HG03439 (cell line): ENCODE measurements around the gene VPS35L.

Experiments
- ATAC-seq: cut with Tn5 transposase; IDR thresholded peaks from one replicate; pipeline ENCODE4 v1.9.1; 2021; ENCODE audit warnings: mild to moderate bottlenecking, moderate library complexity; ENCODE audit not compliant: unreplicated experiment

The VPS35L gene, protein sequence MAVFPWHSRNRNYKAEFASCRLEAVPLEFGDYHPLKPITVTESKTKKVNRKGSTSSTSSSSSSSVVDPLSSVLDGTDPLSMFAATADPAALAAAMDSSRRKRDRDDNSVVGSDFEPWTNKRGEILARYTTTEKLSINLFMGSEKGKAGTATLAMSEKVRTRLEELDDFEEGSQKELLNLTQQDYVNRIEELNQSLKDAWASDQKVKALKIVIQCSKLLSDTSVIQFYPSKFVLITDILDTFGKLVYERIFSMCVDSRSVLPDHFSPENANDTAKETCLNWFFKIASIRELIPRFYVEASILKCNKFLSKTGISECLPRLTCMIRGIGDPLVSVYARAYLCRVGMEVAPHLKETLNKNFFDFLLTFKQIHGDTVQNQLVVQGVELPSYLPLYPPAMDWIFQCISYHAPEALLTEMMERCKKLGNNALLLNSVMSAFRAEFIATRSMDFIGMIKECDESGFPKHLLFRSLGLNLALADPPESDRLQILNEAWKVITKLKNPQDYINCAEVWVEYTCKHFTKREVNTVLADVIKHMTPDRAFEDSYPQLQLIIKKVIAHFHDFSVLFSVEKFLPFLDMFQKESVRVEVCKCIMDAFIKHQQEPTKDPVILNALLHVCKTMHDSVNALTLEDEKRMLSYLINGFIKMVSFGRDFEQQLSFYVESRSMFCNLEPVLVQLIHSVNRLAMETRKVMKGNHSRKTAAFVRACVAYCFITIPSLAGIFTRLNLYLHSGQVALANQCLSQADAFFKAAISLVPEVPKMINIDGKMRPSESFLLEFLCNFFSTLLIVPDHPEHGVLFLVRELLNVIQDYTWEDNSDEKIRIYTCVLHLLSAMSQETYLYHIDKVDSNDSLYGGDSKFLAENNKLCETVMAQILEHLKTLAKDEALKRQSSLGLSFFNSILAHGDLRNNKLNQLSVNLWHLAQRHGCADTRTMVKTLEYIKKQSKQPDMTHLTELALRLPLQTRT

DNA sequence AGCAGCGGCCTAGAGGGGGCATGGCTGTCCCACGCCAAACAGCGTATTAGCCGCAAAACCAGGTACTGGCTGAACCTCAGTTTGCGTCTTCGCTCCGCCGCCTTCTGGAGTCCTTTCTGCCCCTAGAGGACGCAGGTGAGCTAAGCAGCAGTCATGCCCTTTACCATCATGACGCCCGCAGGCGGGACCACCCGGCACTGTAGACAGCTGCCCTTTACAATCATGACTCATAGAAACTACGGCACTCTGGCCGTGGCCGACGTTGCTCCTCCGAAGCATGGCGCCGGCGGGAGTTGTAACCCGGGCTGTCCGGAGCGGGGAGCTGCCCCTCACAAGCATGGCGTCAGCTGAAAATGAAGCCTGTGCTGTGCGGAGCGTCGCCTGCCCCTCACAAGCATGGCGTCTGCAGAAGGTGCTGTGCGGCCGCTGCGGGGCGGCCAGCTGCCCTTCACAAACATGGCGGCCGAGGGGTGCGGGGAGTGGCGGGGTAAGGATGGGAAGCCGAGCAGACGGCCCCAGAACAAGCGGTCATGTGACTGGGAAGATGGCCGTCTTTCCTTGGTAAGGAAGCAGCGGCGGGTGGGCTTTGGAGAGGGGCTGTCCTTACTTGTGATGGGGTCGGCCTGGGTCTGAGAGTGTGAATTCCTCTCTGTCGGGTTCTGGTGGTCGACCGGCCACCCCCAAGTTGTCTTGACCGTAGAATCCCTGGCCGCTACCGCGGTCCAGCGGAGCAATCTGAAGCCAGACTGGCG is at the start of gene VPS35L:
TSS of gene VPS35L (plus strand) at position 518 of the 752 bp plus-strand sequence. CDS start at position 545, 27 bp downstream.
- ATAC-seq, result peak; percentile 94

DNA sequence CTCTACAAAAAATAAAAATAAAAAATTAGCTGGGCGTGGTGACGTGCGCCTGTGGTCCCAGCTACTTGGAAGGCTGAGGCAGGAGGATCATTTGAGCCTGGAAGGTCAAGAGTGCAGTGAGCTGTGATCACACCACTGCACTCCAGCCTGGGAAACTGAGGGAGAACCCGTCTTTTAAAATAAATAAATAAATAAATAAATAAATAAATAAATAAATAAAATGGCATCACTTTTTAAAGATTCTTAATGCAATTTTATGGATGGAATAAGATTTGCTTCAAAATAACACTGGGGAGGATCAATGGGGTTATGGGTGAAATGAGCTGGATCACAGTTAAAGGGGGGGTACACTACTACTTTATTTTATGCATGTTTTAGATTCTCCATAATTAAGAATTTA is 48.5 kb upstream of the VPS35L start:
- ATAC-seq, result no peak

GRCh38 chr16:19507867-19508266 is 47.6 kb upstream of the VPS35L start:
- no peak for ATAC-seq

GRCh38 chr16:19512297-19512696 is 43.2 kb upstream of the VPS35L start:
- ATAC-seq, result no peak

DNA sequence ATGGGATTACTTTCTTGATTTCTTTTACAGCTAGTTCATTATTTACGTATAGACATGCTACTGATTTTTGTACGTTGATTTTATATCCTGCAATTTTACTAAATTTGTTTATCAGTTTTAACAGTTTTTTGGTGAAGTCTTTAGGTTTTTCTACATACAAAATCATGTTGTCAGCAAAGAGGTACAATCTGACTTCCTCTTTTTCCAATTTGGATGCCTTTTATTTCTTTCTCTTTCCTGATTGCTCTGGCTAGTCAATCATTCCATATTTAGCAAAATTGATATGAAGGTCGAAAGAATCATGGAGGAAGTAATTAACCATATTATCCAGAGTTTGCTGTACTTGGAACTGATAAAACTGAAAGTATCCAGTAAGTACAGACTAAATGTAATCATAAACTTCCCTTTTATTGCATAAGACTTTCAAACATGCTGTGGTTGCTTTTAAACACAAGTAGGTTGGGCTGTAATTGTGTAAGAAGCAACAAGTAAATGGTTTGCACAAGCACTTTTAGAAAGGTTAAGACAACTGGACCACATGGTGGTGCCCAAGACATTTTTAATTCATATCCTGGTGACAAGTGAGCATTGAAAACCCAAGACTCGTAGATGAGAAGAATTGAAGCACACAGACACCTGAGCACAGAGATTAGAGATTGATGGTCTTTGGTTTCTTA is 42.0 kb upstream of the VPS35L start:
- ATAC-seq, result no peak

DNA sequence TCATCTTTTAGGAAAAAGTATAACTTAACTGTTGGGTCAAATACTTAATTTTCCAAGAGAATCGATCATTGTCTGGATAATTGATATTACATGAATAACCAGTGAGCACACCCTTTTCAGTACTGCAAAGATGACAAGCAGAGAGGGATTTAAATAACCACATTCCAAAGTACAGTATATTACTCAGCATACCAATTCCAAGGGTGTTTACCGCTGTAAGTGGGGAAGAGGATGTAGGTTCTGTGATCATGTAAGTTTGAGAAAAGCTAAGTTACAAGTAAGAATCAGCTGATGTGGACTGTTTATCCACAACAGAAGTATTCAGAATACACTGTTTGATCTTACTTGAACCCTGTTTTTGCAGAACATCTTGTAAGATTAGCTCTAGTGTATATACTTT is 39.7 kb upstream of the VPS35L start:
- no peak for ATAC-seq

- no peak for ATAC-seq
Observed at GRCh38 chr16:19517424-19518089, 37.9 kb upstream of the VPS35L start.

- ATAC-seq, result no peak
Observed at GRCh38 chr16:19518388-19518787, 37.1 kb upstream of the VPS35L start.

- no peak for ATAC-seq
Observed at GRCh38 chr16:19520861-19521331, 34.6 kb upstream of the VPS35L start.

DNA sequence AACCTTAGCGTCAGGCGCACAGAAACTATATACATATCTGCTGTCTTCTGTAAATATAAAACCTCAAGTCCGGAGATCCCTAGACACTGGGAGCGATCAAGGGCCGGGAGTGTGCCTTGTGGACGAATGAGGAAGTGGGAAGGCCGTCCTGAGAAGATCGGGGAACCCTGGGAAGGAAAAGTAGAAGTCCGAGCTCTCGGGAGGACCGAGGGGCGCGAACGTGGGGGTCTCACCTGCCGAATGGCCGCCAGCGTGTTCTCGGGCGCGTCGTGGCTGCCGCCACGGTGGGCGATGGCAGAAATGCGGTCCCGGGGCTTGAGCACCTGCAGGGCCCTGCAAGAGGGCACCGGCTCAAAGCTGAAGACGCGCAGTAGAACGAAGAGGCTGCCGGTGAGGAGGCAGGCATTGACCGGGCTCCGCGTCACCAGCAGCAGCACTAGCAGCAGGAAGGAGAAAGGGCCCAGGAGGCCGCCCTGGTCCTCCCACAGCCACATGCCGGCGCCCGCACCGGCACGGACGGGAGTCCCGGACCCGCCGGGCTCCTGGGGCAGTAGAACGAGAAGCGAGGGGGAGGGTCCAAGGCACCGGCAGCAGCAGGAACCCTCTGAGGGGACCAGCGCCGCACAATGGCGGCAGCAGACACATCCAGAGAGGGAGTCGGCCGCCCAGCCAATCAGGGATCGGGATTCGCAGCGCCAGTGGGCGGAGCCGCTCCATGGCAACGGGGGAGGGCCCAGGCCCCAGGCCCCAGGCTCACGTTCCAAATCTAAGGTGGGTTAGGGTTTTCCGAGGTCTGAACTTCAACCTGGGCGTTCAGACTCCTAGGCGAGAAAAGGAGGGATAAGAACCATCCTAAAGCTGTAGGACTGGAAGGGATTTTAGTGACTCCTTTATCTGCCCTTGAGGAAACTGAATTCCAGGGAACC is 33.8 kb upstream of the VPS35L start, which contains the start of gene GDE1:
TSS of gene GDE1 (minus strand) at position 628 of the 926 bp plus-strand sequence. CDS start at position 494, 134 bp downstream.
- peak; percentile 61 for ATAC-seq

DNA sequence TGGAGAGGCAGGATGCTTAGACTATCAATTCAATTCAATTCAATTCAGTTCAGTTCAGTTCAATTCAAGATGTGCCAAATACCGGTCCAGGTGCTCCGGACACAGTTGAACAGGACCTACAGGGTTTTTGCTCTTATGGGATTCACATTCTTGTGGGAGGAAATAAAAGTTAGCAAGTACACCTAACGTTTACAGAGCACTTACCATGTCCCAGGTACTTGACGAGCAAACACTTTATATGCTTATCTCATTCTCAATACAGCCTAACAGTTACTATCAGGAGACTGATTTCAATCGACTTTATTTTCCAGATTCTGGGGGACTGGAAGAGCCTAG is 33.1 kb upstream of the VPS35L start:
- no peak for ATAC-seq

- no peak for ATAC-seq
Observed at GRCh38 chr16:19522760-19523159, 32.7 kb upstream of the VPS35L start.

- no peak for ATAC-seq
Observed at GRCh38 chr16:19523184-19523558, 32.3 kb upstream of the VPS35L start.

DNA sequence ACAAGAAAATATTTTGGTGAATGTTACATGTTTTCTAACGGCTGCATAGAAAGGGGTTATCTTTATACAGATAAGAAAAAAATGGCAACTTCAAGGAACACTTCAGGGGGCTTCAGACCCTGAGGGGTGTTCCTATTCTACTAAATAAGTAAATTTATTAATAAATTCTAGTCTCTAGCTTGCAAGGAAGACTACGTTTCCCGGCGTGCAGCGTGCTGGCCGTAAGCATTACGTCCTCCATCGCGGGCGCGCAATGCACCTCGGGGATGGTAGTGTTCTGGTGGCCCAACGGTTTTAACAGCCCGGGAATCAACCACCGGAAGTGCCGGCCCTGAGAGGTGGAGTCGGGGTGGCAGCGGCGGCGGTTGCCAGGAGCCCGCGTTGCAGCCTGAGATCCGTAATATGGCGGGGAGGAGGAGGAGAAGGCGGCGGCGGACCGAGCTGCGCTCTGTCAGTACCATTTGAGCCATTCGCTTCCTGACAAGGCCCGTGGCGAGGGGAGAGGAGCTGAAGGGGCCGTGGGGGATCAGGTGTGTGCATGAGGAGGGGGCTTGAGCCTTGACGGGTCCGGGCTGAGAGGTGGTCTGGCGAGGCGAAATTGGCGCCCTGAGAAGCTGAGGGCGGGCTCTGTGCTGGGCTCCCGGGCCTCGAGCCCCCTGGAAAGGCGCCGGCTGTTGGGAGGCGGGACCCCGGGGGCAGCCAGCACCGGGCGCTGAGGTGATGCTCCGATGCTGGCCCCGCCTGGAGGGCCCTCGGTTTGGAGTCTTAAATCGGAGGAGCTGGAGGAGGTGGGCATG is 31.7 kb upstream of the VPS35L start, which contains the start of gene CCP110:
TSS of gene CCP110 (plus strand) at position 384 of the 797 bp plus-strand sequence. CDS start 3,940 bp downstream, outside the sequence.
- ATAC-seq, result peak; percentile 67

DNA sequence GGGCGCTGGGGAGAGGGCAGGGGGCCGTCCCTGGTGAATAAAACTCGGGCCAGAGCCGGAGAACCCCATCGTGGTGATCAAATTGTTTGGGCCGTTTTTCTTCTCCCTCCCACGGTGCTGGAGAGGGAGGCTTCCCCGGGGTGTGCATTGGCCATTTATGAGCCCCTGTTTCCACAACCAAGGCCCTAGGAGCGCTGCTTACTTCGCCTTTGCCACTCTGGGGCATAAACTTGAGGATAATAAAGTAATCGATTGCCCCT is 31.2 kb upstream of the VPS35L start:
- ATAC-seq, result no peak

DNA sequence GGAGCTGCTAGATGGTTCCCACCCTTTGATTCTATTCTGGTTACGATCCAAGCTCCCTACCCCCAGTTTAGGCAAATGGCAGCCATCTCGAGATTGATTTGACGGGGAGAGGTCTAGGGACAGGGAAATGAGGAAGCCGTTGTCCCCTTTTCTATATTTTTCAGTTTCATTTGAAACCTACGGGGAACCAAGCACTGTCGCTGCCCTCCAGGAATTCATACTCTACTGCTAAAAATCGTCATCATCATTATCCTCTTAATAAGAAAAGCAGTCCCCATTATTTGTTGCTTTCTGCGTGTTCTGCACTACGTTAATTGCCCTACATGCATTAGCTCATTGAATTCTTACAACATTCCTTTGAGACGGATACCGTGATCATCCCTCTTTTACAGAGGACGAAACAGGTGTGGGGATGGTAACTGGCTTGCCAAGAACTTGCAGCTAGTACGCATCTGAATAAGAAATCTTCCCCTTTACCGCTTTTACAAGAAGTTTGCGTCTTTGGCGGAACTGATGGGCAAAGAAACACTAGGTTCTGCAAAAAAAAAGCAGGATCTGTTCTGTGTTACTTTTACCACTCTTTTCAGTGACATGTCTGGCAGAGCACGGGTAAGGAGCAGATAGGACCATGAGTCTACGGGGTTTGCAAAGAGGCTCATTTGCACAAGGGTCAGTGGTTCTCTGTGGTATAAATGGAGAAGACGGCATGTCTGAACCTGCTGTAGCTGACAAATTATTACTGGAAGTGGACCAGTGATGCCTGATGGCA is 30.7 kb upstream of the VPS35L start:
- ATAC-seq, result no peak

DNA sequence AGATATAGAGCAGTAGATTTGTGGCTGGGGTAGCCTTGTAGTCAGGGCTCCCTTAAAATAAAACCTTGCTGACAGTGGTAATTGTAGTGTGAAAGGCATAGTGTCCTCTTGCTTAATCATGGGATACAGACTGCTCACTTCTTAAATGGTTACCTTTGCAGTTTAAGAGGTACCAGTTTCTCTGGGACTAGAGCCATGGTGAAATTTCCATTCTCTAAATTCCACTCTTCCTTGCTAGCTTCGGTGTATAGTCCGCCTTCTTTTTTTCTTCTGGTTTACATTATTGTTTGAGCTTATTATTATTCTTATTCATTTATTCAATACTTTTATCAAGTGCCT is 30.1 kb upstream of the VPS35L start:
- no peak for ATAC-seq
